Measurements from ENCODE around the gene ADAMTSL1.

- TF ChIP-seq CTCF (IDR thresholded peaks at IDR 0.05; ENCODE audit: borderline replicate concordance, extremely low read depth, low read length, poor library complexity, severe bottlenecking) (no peak), EZH2 (IDR thresholded peaks at IDR 0.05; ENCODE audit: borderline replicate concordance, low read depth, low read length, severe bottlenecking) (no peak)
Measured at GRCh38 chr9:18678821-18679590, 205.1 kb downstream of the ADAMTSL1 start.

Measured in DND-41 (cell line).